GM12878 (cell line): Measurements from ENCODE around the gene BHLHA9. TPM values are rescaled to one million over a fixed set of nuclear protein-coding genes. Genes with fewer than 3 reads are reported as not detected.

Source experiments
- CBX3 ChIP-seq: fragments of 200-600 bp; sonication (generic); IDR thresholded peaks from 2 replicates; pipeline ENCODE4 v1.6.1; 2016; ENCODE audit warnings: low read depth, borderline replicate concordance
- CHD1 ChIP-seq: IDR thresholded peaks from 2 replicates; pipeline ENCODE4 v1.6.1; 2012; ENCODE audit warnings: low read depth, low read length, improper control_type of control experiment
- DPF2 ChIP-seq: fragments of 450-650 bp; IDR thresholded peaks from 2 replicates; pipeline ENCODE4 v1.6.1; 2017; ENCODE audit warnings: mild to moderate bottlenecking
- ETV6 ChIP-seq, 2 experiments: fragments of 450-650 bp in 1 of 2; IDR thresholded peaks in 1 of 2; conservative IDR thresholded peaks in 1 of 2; 2 replicates each; pipeline ENCODE4 v1.6.1; 2014; ENCODE audit warnings: antibody characterized with exemption in 1 of 2, borderline replicate concordance in 1 of 2, low read depth in 1 of 2, mild to moderate bottlenecking in 1 of 2, moderate library complexity in 1 of 2
- NBN ChIP-seq: fragments of 450-650 bp; IDR thresholded peaks from 2 replicates; pipeline ENCODE4 v1.6.1; 2016
- NFXL1 ChIP-seq: fragments of 450-650 bp; IDR thresholded peaks from 2 replicates; pipeline ENCODE4 v1.6.1; 2017; ENCODE audit warnings: antibody characterized with exemption, mild to moderate bottlenecking, borderline replicate concordance
- POLR2AphosphoS5 ChIP-seq: IDR thresholded peaks from 2 replicates; pipeline ENCODE4 v1.6.1; 2011; ENCODE audit warnings: mild to moderate bottlenecking, low read length, inconsistent platforms
- RAD21 ChIP-seq: IDR thresholded peaks from 2 replicates; pipeline ENCODE4 v1.6.1; 2011; ENCODE audit warnings: mild to moderate bottlenecking, low read depth, low read length, moderate library complexity; ENCODE audit not compliant: insufficient read depth
- polyA plus RNA-seq, 11 experiments: library from polyadenylated mRNA; depleted of rRNA in 4 of 11; unstranded in 6 of 11; stranded (reverse) in 5 of 11; fragments of >200 nt; fragmentation: Nextera tagmentation in 4 of 11; fragmentation: Illumina TruSeq in 1 of 11; extraction: Ambion mirVana in 4 of 11; extraction: Trizol in 1 of 11; gene quantifications; 1 replicate in 1 of 11; 2 replicates in 10 of 11; pipeline versions ENCODE4 v1.2.1 to v1.2.3, GENCODE V29; 2011 to 2016; ENCODE audit warnings: inconsistent platforms in 2 of 11, missing spikeins in 2 of 11, low read depth in 1 of 11
- total RNA-seq, 4 experiments: library from RNA; depleted of rRNA in 3 of 4; stranded (reverse); fragments of >200 nt in 3 of 4; fragmentation: Illumina TruSeq in 1 of 4; extraction: Trizol in 1 of 4; gene quantifications; 2 replicates each; pipeline versions ENCODE4 v1.2.1 to v1.2.3, GENCODE V29; 2013 to 2021
- TF ChIP-seq, protein P1 (sequence below): IDR thresholded peaks from 2 replicates; pipeline ENCODE4 v1.6.1; 2012; ENCODE audit warnings: mild to moderate bottlenecking, low read depth, low read length
- TF ChIP-seq, protein P2 (sequence below): fragments of 450-650 bp; formaldehyde crosslinking; IDR thresholded peaks from 2 replicates; pipeline ENCODE4 v1.4.0; 2020; ENCODE audit warnings: mild to moderate bottlenecking, moderate library complexity
- TF ChIP-seq, protein P3 (sequence below): IDR thresholded peaks from 2 replicates; pipeline ENCODE4 v1.6.1; 2012; ENCODE audit warnings: low read depth, low read length, improper control_type of control experiment
- TF ChIP-seq, protein P4 (sequence below): IDR thresholded peaks from 2 replicates; pipeline ENCODE4 v1.6.1; 2011; ENCODE audit warnings: borderline replicate concordance, low read depth, mild to moderate bottlenecking, moderate library complexity, mixed read lengths, low read length; ENCODE audit not compliant: insufficient read depth; ENCODE audit errors: extremely low read length

BHLHA9 gene
- total and polyA plus RNA-seq, 10 of the 15 experiments (the other 5 are each of a cell fraction or from before 2014, with no cell fraction given): not detected

DNA sequence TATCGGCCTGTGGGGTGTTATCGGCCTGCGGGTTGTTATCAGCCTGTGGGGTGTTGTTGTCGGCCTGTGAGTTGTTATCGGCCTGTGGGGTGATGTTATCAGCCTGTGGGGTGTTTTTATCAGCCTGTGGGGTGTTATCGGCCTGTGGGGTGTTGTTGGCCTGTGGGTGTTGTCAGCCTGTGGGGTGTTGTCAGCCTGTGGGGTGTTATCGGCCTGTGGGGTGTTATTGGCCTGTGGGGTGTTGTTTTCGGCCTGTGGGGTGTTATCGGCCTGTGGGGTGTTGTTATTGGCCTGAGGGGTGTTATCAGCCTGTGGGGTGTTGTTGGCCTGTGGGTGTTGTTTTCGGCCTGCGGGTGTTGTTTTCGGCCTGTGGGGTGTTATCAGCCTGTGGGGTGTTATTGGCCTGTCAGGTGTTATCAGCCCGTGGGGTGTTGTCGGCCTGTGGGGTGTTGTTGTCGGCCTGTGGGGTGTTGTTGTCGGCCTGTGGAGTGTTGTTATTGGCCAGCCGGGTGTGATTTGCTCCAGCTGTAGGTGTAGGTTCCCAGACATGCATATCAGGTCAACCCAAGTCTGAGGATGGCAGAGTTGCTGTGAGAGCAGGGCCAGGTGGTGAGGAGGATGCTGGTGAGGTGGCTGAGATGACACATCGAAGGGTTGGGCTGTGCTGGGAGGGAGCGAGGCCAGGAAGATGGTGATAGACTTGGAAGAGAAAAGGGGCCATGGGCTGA, 16.3 kb downstream of the BHLHA9 start (continued):
- TF ChIP-seq, protein P1, sequence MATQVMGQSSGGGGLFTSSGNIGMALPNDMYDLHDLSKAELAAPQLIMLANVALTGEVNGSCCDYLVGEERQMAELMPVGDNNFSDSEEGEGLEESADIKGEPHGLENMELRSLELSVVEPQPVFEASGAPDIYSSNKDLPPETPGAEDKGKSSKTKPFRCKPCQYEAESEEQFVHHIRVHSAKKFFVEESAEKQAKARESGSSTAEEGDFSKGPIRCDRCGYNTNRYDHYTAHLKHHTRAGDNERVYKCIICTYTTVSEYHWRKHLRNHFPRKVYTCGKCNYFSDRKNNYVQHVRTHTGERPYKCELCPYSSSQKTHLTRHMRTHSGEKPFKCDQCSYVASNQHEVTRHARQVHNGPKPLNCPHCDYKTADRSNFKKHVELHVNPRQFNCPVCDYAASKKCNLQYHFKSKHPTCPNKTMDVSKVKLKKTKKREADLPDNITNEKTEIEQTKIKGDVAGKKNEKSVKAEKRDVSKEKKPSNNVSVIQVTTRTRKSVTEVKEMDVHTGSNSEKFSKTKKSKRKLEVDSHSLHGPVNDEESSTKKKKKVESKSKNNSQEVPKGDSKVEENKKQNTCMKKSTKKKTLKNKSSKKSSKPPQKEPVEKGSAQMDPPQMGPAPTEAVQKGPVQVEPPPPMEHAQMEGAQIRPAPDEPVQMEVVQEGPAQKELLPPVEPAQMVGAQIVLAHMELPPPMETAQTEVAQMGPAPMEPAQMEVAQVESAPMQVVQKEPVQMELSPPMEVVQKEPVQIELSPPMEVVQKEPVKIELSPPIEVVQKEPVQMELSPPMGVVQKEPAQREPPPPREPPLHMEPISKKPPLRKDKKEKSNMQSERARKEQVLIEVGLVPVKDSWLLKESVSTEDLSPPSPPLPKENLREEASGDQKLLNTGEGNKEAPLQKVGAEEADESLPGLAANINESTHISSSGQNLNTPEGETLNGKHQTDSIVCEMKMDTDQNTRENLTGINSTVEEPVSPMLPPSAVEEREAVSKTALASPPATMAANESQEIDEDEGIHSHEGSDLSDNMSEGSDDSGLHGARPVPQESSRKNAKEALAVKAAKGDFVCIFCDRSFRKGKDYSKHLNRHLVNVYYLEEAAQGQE: no peak
- TF ChIP-seq, protein P2, sequence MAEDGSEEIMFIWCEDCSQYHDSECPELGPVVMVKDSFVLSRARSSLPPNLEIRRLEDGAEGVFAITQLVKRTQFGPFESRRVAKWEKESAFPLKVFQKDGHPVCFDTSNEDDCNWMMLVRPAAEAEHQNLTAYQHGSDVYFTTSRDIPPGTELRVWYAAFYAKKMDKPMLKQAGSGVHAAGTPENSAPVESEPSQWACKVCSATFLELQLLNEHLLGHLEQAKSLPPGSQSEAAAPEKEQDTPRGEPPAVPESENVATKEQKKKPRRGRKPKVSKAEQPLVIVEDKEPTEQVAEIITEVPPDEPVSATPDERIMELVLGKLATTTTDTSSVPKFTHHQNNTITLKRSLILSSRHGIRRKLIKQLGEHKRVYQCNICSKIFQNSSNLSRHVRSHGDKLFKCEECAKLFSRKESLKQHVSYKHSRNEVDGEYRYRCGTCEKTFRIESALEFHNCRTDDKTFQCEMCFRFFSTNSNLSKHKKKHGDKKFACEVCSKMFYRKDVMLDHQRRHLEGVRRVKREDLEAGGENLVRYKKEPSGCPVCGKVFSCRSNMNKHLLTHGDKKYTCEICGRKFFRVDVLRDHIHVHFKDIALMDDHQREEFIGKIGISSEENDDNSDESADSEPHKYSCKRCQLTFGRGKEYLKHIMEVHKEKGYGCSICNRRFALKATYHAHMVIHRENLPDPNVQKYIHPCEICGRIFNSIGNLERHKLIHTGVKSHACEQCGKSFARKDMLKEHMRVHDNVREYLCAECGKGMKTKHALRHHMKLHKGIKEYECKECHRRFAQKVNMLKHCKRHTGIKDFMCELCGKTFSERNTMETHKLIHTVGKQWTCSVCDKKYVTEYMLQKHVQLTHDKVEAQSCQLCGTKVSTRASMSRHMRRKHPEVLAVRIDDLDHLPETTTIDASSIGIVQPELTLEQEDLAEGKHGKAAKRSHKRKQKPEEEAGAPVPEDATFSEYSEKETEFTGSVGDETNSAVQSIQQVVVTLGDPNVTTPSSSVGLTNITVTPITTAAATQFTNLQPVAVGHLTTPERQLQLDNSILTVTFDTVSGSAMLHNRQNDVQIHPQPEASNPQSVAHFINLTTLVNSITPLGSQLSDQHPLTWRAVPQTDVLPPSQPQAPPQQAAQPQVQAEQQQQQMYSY: no peak
- no peak for TF ChIP-seq CBX3
- no peak for TF ChIP-seq ETV6 (conservative IDR thresholded peaks at IDR 0.05 in 1 of 2, IDR thresholded peaks at IDR 0.05 in 1 of 2; ENCODE audit: borderline replicate concordance in 1 of 2, low read depth in 1 of 2)
- TF ChIP-seq, protein P3, sequence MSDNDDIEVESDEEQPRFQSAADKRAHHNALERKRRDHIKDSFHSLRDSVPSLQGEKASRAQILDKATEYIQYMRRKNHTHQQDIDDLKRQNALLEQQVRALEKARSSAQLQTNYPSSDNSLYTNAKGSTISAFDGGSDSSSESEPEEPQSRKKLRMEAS: no peak
- no peak for TF ChIP-seq RAD21
- no peak for TF ChIP-seq NFXL1
- TF ChIP-seq, protein P4, sequence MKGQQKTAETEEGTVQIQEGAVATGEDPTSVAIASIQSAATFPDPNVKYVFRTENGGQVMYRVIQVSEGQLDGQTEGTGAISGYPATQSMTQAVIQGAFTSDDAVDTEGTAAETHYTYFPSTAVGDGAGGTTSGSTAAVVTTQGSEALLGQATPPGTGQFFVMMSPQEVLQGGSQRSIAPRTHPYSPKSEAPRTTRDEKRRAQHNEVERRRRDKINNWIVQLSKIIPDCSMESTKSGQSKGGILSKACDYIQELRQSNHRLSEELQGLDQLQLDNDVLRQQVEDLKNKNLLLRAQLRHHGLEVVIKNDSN: no peak
- TF ChIP-seq DPF2: no peak
- no peak for TF ChIP-seq CHD1
- no peak for TF ChIP-seq POLR2AphosphoS5
- no peak for TF ChIP-seq NBN
